HL-60/S4 treated with phorbol 12-myristate 13-acetate at 8.2 ng/mL for 4 days and 3 days (cell line): ENCODE data around the gene HBE1.
"Not testable (repeated sequence)": the region's sequence is repeated elsewhere in the genome, so short reads cannot be mapped to it uniquely, and the experiment has no call there.

Experiments used
- in situ Hi-C: fragments of 300-500 bp; cut with MboI; formaldehyde crosslinking; loops from 2 replicates; pipeline ENCODE4 v1.15.0; 2022; ENCODE audit warnings: low sequenced_read_pairs

HBE1 gene

DNA sequence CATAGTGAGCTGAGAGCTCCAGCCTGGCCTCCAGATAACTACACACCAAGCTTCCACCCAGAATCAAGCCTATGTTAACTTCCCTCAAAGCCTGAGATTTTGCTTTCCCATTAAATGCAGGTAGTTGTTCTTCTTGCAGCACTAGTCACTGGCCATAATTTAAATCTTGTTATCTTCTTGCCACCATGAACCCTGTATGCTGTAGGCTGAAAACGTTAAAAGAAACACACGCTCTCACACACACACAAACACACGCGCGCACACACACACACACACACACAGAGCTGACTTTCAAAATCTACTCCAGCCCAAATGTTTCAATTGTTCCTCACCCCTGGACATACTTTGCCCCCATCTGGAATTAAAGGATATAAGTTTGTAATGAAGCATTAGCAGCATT lies 16.3 kb downstream of the HBE1 start:
- in situ Hi-C loops: not testable (repeated sequence)

DNA sequence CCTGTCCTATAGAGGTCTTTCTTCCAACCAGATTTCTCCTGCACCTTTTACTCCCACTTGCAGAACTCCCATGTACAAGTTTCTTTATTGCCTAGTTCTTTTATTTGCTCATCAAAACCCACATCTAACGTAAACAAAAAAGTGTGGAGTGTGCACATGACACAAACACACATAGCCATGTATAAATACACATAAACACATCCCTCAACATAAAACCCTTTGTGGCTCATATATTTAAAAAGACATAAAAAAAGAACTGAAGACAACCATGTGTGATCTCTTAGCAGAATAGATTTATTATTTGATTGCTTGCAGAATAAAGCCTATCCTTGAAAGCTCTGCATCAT lies 16.9 kb downstream of the HBE1 start:
- in situ Hi-C loops: no loop called here

DNA sequence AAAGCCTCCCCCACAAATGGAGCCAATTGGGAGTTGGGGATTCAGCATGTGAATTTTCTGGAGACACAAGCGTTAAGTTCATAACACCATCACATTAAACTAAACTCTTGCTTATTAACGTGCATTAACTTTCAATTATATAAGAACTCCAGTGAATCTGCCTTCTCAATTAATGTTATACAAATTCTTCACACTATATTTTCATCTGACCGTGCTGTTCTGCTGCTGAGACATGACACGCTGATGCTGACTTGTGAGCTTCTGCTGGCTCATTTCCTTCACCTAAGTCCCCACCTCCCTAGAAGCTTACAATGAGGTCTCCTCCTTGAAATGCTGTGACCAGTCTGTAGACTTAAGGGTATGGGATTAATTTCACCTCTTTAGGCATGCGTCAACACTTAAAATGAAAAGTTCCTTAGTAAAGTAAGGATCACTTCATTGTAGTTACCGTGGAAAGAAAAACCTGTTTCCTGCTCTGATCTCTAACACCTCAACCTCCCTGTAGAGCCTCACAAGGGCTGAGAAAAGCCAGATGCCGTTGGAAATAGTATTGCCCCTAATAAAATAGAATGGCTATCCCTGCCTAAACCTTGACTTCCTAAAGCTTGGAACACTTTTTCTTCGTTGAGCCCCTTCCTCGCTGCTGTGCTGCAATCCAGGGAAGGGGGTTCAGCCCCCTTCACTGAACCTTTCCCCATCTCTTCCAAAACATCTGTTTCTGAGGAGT lies 17.4 kb downstream of the HBE1 start:
- in situ Hi-C loops: no loop called here

DNA sequence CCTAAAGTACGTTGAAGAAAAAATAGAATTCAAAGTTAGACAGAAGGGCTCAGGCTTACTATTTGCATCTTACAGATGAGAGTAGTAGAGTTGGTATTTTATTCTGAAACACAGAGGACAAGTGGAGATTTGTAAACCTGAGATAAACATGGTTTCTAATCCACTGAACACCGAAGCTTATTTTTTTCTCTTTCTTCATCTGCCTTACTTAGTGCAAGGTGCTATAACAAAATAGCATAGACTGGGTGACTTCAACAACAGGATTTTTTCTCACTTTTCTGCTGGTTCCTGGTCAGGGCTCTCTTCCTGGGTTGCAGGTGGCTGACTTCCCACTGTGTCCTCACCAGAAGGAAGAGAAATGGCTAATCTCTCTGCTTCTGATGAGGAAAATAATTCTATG lies 18.0 kb downstream of the HBE1 start:
- in situ Hi-C loops: no loop called here

DNA sequence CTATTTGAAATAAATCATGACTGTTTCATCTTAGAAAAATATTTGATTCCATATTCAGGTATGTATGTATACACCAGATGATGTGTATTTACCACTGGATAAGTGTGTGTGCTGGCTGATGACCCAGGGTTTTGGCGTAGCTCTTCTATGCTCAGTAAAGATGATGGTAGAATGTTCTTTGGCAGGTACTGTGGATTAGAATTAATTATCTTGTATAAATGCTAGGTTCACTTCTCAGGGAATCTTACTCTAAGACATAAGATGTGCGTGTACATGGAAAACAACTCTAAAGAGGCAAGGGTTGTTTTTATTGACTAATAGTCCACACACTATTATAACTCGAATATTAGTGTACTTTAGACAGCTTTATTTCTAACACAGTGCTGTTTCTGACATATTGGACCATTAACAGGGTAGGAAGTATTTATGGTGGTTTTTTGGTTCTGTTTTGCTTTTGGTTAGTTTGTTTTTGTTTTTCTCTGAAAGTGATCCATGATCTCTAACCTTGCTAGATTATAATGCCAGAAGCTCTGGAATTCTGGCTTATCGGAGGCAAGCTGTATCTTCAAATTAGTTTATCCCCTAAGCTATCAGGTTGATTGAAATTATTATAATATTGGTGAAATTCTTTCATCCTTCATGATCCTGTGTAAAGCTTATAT lies 19.1 kb downstream of the HBE1 start:
- in situ Hi-C loops: no loop called here

DNA sequence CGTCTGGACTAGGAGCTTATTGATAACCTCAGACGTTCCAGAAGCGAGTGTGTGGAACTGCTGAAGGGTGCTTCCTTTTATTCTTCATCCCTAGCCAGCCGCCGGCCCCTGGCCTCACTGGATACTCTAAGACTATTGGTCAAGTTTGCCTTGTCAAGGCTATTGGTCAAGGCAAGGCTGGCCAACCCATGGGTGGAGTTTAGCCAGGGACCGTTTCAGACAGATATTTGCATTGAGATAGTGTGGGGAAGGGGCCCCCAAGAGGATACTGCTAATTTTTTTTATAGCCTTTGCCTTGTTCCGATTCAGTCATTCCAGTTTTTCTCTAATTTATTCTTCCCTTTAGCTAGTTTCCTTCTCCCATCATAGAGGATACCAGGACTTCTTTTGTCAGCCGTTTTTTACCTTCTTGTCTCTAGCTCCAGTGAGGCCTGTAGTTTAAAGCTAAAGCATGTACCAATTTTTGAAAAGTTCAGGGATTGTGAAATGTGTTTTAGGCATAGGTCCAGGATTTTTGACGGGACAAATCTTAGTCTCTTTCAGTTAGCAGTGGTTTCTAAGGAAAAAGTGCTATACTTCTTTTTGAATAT lies 19.8 kb downstream of the HBE1 start, which contains the start of gene HBG1:
HBG1 (minus strand) TSS at position 51 of the 590 bp plus-strand sequence. CDS start 53 bp downstream, outside the sequence.
- in situ Hi-C loops: not testable (repeated sequence)

DNA sequence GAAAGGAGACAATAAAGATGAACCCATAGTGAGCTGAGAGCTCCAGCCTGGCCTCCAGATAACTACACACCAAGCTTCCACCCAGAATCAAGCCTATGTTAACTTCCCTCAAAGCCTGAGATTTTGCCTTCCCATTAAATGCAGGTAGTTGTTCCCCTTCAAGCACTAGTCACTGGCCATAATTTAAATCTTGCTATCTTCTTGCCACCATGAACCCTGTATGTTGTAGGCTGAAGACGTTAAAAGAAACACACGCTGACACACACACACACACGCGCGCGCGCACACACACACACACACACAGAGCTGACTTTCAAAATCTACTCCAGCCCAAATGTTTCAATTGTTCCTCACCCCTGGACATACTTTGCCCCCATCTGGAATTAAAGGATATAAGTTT lies 21.2 kb downstream of the HBE1 start:
- in situ Hi-C loops: not testable (repeated sequence)

DNA sequence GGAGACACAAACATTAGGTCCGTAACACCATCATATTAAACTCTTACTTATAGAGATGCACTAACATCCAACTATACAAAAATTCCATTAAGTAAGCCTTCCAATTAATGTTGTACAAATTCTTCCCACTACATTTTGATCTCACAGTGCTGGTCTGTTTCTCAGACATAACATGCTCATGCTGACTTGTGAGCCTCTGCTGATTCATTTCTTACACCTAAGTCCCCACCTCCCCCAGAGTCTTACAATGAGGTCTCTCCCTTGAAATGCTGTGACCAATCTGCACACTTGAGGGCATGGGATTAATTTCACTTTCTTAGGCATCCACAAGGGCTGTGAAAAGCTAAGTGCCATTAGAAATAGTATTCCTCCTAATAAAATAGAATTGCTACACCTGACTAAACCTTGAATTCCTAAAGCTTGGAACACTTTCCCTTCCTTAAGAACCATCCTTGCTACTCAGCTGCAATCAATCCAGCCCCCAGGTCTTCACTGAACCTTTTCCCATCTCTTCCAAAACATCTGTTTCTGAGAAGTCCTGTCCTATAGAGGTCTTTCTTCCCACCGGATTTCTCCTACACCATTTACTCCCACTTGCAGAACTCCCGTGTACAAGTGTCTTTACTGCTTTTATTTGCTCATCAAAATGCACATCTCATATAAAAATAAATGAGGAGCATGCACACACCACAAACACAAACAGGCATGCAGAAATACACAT lies 22.1 kb downstream of the HBE1 start:
- in situ Hi-C loops: no loop called here

DNA sequence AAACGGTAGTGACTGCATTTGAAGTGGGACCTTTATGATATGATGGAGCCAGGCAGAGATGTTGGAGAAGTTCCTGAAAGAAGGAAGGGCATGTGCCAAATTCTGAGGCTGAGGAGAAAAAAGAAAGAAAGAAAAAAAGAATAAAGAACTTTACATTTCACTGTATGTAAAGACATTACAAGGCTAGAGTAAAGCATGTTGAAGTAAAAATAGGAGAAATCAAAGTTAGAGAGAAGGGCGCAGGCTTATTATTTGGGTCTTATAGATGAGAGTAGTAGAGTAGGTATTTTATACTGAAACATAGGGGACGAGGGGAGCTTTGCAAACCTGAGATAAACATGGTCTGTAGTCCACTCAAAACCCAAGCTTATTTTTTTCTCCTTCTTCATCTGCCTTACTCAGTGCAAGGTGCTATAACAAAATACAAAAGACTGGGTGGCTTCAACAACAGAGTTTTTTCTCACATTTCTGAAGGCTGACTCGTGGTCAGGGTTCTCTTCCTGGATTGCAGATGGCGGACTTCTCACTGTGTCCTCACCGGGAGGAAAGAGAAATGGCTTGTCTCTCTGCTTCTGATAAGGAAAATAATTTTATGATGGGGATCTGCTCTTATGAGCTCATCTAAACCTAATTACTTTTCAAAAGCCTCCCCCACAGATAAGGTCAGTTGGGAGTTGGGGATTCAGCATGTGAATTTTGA lies 22.8 kb downstream of the HBE1 start:
- in situ Hi-C loops: no loop called here

DNA sequence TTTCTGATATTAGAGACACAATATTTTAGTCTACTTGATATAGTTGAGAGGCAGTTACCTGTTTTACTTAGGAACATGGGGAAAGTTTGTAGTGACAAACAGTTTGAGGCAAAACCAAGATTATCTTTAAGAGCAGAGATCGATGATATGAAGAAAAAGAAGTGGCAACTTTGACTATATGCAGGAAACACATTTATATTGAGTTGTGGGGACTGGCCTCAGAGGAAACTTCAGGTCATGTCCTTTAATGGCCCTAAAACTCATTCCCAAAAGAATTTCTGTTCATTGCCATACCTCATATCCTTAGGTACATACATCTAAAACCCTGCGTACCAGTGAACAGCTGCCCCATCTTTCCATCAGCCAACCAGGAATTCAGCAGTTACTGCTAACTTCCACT lies 24.6 kb downstream of the HBE1 start:
- in situ Hi-C loops: no loop called here

DNA sequence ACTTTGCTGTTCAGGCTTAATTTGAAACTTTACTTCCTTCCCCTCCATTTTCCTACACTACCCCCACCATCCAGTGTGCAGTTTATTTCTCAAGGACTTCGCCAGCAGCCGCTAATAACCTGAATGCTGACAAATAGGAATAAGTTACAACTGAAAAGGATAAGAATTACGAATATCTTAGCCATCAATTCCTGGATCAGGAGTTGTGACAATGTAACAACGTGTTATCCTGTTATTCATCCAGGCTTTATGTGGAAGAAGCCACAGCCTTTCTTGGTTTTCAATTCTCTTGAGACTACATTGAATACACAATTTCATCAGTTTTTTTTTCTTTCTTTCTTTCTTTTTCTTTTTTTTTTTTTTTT lies 25.9 kb downstream of the HBE1 start:
- in situ Hi-C loops: no loop called here

DNA sequence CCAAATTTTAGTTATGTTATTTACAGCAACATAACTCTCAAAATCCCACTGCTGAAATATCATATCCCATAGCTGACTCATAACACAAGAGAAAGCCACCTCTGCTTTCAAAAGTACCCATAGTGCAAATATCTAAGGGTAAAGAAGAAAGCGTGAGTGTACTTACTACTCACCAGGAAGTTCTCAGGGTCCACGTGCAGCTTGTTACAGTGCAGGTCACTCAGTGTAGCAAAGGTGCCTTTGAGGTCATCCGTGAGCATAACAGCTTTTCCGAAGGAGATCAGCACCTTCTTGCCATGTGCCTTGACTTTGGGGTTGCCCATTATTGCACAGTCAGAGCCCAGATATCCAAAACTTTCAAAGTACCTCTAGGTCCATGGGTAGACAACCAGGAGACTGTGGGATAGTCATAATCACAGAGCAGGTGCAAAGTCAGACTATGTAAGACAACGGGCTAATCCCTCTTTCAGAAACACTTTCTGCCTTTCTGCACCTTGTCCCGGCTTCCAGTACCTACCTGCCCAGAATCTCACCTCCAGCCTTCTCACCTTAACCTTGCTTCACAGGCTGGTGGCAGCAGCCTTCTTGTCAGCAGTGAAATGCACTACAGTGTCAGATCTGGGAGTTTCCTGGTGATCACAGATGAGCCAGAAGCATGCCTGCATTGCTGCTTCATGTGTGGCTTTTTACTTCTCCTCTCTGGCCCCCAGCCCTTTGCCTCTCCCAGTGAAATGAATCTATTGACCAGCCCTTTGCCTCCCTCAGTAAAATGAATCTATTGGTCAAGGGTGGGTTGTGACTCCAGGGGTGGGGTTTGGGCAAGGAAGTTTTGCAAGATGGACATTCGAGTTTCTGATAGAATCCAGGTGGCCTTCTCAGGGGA lies 26.6 kb downstream of the HBE1 start:
- in situ Hi-C loops: no loop called here

DNA sequence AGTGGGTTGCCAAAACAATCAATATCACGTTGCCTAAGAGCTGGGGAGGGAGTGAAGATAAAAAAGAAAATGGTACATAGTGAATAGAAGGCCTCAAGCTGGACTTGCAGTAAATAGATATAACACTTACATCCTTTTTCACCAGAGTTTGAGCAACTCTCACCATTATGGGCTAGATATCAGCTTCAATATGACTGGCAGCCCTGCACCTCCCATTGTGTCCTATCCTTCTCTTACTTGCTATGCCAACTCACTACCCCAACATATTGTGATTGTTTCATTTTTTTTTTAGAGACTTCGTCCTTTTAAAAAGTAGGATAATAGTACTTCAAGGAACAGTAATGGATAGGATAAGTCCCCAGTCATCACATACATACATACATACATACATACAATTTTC lies 27.5 kb downstream of the HBE1 start:
- in situ Hi-C loops: no loop called here

DNA sequence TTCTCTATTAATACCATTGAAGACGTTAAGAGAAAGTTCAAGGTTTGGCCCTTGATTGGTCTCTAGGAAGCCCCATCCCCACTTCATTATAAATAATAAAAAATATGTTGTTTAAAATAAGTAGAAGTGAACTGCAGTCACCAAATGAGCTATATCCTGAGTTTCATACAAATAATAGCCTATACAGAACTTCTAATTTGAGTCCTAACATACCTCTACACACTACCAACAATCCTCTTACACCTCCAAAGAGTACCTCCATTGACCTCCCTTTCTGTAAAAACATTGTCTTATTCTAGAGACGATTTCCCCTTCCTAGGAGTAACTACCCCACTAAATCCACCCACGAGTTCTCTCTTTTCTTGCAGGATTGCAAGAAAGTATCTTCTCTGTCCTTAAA lies 28.3 kb downstream of the HBE1 start:
- in situ Hi-C loops: no loop called here

DNA sequence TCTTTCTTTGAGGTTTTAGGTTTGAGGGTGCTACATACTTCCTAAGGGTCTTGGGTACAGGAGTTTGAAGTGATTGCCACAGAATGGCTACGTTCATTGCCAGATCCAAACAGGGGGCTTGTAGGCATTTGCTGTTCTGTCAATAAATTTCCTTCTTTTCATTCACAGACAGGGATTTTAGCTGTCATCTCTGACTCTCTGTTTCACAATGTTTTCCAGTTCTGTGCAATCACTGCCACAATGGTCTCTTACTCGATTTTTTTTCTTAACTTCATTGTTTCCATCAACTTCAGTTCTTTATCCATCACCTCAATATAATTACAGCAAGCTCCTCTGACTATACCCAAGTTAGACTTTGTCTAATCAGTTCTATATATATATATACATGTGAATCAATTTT lies 29.3 kb downstream of the HBE1 start:
- in situ Hi-C loops: no loop called here

DNA sequence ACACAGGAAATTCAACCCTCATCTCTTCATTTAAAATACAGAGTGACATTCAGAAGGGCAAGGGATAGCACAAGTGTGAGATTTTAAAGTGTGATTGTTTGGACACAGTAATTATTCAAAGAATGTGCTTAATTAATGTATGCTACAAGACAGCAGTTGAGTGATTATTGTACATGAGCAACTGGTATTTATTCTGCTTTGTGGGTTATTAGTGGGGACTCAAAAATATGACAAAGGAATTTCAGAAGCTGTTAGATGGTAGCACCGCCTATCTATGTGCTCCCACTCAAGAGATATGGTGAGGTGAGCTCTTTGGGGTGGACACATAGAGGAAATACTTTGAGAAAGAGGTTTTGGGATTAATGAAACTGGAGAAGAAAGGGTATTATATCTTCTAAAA lies 29.7 kb downstream of the HBE1 start:
- in situ Hi-C loops: no loop called here

DNA sequence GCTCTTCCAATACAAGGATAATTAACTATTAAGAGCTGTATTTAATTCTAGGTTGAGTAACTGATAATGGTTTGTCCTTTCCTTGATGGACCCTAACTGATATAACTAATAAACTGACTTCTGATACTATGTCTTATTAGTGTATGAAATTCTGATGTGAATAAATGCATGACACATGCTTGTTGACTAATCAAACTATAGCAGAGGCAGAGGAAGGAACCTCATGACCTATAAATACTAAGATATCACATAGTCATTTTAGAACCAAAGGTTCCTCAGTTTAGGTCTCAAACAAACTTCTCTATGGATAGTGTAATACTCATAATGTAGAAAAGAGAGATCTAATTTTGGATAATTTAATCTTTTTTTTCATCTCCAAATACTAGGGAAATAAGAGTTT lies 30.7 kb downstream of the HBE1 start:
- in situ Hi-C loops: no loop called here

DNA sequence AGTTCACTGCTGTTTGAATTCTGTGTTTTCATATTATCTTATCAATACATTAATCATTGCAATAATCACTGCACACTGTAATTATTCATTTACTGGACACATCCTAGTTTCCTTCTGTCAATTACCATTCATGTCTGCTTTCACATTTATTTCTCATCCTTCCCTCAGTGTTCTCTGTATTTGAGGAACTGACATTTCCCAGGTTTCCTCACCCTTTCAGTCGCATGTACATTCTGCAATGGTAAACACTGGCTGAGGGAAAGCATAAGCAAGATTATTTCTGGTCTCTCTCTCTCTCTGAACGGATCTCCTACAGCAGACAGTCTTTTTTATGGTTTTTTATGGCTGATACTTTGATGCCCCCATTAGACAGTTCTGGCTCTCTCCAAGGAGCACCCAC lies 31.3 kb downstream of the HBE1 start:
- in situ Hi-C loops: no loop called here

DNA sequence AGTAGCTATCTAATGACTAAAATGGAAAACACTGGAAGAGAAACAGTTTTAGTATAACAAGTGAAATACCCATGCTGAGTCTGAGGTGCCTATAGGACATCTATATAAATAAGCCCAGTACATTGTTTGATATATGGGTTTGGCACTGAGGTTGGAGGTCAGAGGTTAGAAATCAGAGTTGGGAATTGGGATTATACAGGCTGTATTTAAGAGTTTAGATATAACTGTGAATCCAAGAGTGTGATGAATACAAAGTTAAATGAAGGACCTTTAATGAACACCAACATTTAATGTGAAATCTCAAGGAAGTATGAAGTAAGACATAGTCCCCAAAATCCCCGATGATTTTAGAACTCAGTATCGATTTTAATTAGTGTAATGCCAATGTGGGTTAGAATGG lies 32.3 kb downstream of the HBE1 start:
- in situ Hi-C loops: no loop called here

DNA sequence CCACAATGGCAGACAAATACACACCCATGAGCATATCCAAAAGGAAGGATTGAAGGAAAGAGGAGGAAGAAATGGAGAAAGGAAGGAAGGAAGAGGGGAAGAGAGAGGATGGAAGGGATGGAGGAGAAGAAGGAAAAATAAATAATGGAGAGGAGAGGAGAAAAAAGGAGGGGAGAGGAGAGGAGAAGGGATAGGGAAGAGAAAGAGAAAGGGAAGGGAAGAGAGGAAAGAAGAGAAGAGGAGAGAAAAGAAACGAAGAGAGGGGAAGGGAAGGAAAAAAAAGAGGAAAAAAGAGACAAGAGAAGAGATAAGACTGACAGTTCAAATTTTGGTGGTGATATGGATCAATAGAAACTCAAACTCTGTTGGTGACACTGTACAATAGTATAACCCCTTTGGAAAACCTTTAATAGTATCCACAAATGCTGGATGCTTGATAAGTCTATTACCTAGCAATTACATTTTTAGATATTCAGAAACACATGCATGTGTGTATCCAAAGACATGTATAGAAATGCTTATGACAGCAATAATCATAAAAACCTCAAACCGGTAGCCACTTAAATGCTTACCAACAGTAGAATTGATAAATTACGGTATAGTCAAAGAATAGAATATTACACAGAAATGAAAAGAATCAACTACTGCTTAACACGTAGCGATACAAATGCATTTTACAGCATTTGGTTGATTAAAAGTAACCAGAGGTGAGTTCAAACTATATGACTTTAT lies 34.2 kb downstream of the HBE1 start:
- in situ Hi-C loops: no loop called here
